NCI-H187 treated with DMSO at 0.1 percent for 48 hours (cell line): ENCODE data around the gene C10orf62.

ENCODE experiments used
- DNase-seq: peaks from one replicate; lab custom pipeline; 2025; lab: John Stamatoyannopoulos, UW

Gene C10orf62

DNA sequence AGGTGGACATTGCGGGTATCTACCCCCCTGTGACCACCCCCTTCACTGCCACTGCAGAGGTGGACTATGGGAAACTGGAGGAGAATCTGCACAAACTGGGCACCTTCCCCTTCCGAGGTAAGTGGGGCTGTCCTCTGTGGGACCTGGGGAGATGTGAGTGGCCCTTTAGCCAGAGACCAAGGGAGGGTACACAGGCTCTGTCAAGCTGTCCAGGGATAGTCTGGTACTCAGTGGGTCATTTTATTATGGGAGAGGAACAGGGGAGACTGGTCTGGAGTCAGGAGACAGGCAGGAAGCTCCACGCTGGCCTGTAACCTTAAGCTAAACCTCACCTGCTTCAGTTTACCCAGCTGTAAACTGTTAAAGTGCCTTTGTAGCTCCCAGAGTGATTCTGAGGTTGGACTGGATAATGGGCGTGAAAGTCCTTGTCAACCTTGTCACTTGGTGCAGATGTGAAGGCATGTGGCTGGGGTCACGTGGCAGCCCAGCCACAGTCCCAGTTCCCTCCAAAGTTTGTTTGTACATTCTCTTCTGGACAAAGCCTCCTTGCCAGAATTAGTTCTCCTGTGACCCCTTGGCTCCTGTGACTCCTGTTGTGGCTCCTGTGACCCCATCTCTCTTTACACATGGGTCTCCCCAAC is 4.6 kb upstream of the C10orf62 start:
- DNase-seq, result no peak

DNA sequence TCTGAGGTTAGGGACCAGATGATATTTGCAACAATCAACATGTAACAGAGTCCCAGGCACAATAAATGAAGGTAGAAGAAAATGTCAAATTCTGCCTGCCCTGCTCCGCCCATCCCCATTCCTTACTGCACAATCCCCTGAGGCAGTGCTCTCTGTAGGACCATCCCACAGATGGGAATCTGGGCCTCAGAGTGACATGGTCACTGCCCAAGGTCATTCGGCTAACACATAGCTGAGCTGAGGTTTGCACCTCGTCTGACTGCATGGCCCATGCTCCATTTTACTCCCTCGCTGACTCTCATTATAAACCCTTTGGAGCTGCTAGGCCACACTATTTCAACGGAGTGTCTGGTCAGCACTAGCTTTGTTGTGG is 4.1 kb upstream of the C10orf62 start:
- no peak for DNase-seq

DNA sequence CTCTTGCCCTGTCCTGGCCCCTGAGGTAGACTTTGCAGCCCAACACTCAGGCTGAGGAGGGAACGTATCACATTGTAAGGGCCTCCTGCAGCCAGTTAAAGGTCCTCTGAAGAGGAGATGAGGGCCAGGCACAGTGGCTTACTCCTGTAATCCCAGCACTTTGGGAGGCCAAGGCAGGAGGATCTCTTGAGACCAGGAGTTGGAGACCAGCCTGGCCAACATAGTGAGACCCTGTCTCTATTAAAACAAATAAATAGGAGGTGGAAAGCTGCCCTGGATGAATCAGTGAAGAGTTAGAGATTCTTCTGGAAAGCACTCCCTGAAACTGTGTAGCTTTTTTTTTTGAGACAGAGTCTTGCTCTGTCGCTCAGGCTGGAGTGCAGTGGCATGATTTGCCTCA is 2.3 kb upstream of the C10orf62 start:
- no peak for DNase-seq

DNA sequence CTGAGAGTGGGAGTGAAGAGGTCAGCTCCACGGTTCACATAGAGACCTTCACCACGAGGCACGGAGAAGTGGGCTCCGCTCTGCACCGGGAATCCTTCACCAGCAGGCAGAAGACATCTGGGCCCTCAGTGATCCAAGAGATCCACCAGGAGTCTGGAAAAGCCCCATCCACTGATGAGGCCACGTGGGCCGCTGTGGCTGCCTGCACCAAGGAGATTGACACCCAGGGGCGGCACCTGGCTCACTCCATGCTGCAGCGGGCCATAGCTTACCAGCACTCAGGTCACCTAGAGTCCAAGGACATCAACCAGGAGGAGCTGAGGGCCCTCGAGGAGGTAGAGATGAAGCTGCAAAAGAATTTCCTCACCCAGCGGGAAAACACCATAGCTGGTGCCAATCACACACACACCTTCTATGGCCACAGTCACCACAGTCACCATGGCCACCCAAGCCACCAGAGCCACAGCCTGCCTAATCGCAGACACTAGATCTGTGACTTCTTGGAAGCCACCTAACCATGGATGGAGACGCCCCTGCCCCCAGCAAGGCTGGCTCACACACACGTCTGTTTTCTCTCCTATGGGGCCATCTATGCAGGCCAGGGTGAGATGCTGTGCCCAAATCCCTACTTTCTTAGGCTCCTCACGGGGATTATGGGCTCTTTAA is 694 bp downstream of the C10orf62 start:
- no peak for DNase-seq

DNA sequence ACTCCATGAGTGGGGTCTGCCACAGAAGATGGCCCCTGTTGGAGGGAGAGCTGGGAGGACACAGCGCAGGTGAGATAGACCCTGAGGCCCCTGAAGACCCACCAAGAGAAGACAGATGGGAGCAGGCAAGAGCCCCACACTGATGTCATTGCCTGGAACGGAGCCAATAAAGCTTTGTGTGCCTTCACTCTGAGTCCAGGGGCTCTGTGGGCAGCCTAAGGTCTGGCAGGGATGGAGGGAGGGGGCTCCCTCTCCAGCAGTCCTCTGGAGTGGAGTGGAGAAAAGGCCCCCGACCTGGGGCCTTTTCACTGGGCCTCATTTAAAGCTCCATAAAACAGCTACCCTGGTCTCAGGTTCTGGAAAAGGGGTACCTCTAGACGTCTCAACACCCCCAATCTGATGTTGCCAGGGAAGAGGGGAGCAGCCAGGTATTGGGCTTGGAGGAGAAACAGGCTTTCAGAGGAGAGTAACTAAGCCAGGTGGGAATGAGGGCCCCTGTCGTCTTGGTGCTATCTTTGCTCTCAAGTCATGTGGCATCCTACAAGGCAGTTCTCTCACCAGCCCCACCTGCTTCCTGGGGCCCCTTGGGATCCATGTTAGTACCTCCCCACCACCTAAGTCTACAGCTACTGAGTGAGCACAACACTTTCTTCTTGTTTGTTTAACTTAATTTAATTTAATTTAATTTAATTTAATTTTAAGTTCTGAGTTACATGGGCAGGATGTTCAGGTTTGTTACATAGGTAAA is 1.4 kb downstream of the C10orf62 start:
- no peak for DNase-seq

DNA sequence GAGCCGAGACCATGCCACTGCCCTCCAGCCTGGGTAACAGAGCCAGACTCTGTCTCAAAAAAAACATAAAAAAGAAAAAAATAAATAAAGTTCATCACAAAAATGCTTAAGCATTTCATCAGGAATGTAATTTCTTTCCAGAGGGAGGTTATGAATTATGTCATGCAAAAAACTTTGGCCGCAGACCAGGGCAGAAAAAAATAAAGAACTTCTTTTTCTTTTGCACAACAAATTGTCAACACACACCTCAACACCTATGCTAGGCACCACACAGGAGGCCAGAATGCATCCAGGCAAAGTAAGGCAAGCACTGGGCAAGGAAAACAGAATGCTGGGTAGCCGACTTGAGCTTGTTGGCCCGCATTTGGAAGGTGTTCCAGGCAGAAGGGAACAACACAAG is 3.9 kb downstream of the C10orf62 start:
- no peak for DNase-seq

DNA sequence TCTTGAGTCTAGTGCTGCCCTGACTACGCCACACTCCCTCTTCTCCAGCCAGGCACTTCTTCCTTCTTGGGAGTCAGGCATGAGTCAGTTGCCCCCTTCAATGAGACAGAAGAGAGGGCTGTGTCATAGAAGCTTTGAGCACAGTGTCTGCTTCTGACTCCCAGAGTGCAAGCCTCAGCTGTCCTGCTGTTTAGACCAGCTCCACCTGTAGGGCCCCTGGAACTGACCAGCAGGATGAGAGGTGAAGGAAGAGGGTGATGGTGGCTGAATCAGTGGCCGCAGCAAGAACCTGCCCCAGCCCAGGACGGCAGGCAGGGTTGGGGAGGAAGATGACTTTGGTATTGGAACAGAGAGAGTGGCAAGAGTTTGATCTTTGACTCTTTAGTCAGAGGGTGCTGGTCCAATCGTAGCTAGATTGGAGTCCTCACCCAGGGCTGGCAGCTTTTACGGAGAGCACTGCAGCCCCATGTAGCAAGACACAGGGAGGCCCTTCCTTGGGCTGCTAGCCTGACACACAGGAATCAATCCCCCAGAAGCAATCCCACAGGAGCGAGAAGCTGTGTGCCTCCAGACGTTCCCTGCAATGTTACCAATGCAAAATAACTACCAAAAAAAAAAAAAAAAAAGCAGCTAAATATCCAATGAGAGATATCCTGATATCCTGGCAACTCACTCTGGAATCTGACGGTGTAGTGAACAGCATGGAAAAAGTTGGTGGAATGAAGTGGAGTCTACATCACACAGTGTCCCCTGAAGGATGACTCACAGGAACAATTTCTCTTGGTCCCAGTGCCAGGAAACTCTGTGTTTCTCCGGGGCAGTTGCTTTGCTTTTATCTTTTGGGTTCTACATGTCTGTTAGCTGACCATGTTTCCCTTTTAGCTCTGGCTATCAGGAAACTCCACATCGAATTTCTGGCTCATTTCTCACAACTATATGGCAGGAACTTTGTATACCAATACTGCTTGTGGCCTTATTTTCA is 6.9 kb downstream of the C10orf62 start:
- DNase-seq, result no peak

DNA sequence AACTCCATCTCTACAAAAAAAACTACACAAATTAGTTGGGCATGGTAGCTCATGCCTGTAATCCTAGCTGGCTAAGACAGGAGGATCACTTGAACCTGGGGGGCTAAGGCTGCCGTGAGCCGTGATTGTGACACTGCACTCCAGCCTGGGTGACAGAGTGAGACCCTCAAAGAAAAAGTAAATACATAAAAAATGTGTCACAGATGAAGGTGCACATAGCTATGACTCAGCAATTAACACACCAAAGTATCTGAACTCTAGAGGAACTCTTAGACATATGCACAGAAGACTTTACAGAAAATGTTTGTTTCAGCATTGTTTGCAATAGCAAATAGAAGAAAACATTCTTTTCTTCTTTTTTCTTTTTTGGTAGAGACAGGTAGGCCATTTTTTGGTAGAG is 8.3 kb downstream of the C10orf62 start:
- DNase-seq, result no peak

DNA sequence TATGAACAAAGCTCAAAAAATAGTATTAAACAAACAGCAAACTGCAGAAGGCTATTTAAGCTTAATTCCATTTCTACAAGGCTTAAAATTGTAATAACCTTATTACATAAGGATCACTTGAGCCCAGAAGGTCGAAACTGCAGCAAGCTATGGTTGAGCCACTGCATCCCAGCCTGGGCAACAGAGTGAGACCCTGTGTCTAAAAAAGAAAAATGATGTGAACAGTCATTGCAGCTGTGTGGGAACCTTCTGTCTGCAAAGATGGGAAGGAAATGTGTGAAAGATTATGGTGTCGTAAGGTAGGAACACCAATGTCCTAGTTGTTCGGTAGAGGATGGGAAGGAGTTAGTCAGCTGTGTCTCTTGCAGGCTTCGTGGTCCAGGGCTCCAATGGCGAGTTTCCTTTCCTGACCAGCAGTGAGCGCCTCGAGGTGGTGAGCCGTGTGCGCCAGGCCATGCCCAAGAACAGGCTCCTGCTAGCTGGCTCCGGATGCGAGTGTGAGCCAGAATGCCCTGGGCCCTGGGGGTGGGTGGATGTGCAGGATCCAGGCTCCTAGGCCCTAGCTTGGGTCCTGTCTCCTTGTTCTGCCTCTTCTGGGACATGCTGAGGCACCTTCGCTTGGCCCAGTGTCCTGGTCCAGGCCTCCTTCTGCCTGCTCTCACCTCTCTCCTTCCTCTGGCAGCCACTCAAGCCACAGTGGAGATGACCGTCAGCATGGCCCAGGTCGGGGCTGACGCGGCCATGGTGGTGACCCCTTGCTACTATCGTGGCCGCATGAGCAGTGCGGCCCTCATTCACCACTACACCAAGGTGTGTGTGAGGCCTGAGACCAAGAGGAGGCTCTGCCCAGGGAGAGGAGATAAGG is 9.1 kb downstream of the C10orf62 start:
- no peak for DNase-seq

DNA sequence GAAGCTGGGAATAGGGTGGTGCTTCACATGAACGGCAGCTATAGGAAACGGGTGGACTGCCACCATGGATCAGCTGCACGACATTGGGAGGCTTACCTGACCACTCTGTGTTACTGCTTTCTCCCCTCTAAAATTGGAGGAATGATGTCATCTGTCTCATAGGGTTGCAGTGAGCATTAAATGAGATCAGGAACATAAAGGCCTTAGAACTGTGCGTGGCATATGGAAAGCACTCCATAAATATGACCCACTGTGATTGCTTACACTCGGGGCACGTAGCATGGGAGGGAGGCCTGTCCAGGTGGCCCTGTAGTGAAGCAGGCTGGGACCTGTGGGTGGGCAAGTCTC is 9.7 kb downstream of the C10orf62 start:
- DNase-seq, result no peak

DNA sequence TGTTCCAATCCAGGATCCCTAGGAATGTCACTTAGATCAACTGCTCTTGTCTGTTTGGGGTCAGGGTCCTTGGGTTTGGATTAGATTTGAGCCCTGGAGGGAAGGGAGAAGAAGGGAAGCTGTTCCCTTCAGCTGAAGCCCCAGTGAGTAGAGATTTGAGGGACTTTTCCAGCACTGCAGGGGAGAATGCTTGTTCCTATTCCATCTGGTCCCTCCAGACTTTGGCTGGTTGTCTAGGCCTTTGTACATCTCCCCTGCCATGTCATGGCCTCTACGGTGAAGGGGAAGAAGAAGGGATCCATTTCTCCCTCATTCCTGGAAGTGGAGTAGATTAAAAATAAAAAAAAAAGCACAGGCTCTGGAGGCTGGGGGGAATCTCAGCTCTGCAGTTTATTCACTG is 11.1 kb downstream of the C10orf62 start:
- no peak for DNase-seq

DNA sequence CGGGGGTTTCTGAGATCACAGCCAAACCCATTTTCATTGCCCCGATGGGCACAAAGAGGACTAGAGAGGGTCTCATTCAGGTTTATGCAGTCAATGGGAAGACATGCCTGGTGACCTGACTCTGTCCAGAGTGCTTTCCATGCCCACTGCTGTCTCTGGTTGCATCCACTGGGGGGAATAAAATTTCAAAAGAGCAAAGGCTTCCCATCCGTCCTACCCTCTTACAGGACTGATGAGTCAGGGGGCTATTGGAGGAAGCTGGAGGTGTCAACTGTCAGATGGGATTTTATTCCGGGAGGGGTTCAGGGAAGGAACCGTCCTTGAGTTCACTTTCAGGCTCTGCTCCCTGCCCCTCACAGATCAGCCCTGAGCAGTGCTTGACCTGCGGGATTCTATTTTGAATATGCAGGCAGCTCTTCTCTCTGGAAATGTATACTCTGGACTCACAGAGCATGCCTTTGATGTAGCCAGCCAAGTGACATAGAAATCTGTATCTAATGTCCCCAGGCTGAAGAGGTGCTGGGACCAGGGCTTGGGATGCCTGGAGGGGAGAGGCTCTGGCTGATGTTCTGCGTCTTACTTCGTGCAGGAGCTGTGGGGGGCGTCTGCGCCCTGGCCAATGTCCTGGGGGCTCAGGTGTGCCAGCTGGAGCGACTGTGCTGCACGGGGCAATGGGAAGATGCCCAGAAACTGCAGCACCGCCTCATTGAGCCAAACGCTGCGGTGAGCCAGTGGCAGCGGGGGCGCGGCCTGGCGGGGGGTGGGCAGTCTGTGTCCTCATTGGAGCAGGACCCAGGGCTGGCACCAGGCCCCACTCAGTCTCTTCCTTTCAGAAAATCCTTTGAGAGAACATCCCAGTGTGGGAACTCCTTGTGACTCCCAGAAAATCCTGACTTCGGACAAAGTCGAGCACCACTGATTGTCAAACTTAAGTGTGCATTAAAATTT is 12.0 kb downstream of the C10orf62 start:
- DNase-seq, result no peak

DNA sequence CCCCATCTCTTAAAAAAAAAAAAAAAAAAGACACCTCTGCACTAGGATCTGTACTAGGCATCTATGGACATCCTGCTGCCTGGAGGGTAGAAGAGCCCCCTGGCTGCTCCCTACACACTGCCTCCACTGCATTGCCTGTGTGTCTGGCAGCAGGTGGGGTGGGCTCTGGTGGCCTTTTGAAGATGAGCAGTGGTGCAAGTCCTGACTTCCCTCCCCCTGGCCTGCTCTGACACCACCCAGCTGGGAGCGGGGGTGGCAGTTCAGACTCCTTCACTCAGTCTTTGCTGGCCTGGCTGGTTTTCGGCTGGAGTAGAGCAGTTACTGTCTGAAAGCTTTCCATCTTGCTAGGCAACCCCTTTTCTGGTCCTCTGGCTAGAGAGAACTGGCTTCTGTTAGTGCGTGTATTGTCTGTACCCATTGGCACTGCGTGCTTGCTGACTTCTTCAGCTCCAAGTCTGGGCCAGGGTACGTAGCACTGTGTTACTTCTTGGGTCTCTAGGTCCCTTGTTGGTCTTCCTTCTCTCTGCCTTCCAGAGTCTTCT is 17.6 kb downstream of the C10orf62 start:
- DNase-seq, result no peak

DNA sequence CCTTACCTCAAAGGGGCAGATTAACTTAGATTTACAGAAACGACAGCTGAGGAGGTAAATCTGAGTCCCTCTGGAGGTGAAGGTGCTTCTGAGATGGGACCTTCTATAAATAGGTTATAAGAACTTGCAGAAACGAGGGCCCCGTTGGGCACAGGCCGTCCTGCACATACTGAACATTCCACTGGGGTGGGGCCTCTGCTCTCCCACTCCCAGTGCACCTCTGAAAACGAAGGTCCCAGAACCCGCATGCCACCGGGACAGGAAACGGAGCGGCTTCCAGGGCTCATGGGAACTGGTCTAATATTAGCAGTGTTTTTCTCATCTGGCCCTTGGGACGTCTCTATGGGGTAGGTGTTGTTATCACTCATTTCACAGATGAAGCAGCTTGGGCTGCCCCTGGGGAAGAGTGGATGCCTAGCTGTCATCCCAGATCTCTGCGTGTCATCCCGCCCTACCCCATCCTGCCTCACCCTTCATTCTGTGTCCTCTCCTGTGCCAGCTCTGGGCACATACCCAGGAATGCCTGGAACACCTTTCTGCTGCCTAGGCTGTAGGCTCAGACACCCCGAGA is 19.6 kb downstream of the C10orf62 start:
- no peak for DNase-seq

DNA sequence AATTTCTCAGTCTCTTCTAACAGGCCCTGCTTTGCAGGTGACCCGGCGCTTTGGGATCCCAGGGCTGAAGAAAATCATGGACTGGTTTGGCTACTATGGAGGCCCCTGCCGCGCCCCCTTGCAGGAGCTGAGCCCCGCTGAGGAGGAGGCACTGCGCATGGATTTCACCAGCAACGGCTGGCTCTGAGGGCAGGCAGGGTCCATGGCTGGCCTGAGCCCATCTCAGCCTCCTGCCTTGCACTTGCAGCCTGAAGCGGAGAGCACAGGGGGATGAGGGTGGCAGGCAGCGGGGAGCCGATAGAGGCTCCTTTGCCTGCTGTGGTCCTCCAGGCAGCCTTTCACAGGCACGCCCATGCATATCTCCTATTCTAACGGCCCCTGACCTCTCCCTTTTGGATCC is 22.0 kb downstream of the C10orf62 start:
- DNase-seq, result no peak

DNA sequence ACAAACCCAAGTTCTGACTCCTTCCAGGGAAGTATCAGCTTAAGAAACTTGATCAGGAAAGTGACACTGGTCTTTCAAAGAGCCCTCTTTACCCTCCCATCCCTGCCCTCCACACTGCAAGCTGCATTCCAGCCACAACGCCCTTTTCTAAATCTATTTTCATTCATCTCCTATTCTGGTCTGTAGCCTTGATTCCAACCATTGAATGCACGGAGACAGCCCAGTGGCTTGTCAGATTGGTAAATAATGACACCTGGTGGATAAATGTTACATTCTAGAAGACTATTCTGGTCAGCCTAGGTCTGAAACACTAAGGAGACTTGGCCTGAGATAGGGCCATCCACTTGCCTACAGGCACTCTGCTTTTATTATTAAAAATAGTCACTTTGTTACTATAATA is 22.9 kb downstream of the C10orf62 start:
- DNase-seq, result no peak

DNA sequence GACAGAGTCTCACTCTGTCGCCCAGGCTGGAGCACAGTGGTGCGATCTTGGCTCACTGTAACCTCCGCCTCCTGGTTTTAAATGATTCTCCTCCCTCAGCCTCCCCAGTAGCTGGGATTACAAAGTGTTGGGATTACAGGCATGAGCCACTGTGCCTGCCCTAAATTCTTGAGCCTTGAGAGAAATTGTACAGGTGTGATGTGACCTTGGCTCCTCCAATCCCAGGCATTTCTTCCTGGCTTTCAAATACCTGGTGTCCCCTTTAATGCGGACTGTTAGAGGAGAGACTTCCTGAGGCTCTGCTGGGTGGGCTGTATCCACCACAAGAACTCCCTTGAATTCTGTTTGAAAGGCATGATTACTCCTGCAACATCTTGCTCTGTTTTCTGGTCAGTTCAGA is 28.8 kb downstream of the C10orf62 start:
- no peak for DNase-seq

DNA sequence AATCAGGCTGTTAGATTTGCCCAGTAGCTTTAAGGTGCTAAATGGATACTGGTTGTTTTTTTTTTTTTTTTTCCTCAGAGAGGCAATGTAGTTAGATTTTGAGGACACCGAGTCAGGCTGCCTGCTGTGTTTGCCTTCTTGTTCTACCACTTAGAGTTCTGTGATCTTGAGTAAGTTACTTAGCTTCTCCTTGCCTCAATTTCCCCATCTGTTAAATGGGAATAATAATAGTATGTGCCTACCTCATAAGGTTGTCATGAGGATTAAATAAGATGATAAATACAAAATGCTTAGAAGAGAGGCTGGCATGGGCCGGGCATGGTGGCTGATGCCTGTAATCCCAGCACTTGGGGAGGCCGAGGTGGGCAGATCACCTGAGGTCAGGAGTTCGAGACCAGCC is 29.2 kb downstream of the C10orf62 start:
- DNase-seq, result no peak

DNA sequence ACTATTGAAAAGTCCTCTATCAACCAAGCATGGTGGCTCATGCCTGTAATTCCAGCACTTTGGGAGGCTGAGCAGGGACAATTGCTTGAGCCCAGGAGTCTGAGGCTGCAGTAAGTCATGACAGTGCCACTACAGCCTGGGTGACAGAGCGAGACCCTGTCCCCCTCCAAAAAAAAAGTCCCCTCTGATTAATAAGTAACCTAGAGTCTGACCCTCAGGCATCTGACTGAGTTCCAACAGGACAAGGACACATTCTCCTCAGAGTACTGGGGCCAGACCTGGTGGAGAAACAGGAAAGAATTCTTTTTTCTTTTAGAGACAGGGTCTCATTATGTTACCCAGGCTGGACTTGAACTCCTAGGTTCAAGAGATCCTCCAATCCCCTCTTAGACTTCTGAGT is 33.8 kb downstream of the C10orf62 start:
- DNase-seq, result no peak

DNA sequence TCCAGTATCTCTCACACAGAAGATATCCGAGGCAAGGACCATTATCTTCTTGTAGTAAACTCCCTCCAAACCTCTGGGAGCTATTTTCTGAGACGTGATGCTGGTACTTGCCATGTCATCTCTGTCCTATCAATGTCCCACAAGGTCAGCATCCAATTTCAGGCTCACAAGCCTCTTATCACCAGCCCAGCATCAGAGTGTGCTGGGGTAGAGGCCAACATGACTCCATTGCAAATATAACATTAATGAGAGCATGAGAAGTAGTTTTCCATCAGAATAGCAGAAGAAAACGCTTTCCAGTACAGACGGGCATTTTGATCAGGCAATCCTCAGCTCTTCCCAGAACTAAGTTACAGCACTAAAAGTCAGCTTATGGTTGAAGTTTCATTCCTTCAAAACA is 38.2 kb downstream of the C10orf62 start:
- DNase-seq, result no peak
